Trophoblast cell (in vitro differentiated cells and primary cell): ENCODE data around the gene LMF1.

ENCODE experiments used
- DNase-seq, 2 donors: peaks; one replicate each; pipeline ENCODE4 v3.0.0-alpha.2; 2016
- H2AFZ ChIP-seq: 2 replicates; pipeline ENCODE4 v1.6.1; 2013; ENCODE audit warnings: low read length, moderate library complexity, mild to moderate bottlenecking; ENCODE audit not compliant: insufficient read depth, poor library complexity
- H2AK5ac ChIP-seq: 2 replicates; pipeline ENCODE4 v1.6.1; 2013; ENCODE audit warnings: mild to moderate bottlenecking, low read length
- H2BK120ac ChIP-seq: 2 replicates; pipeline ENCODE4 v1.6.1; 2013; ENCODE audit warnings: low read length, mild to moderate bottlenecking, moderate library complexity; ENCODE audit not compliant: insufficient read depth, poor library complexity
- H2BK12ac ChIP-seq: 2 replicates; pipeline ENCODE4 v1.6.1; 2013; ENCODE audit warnings: mild to moderate bottlenecking, low read length, moderate library complexity
- H2BK5ac ChIP-seq: 2 replicates; pipeline ENCODE4 v1.6.1; 2013; ENCODE audit warnings: low read length, low read depth, moderate library complexity, mild to moderate bottlenecking; ENCODE audit not compliant: poor library complexity
- H3K14ac ChIP-seq: 2 replicates; pipeline ENCODE4 v1.6.1; 2013; ENCODE audit warnings: mild to moderate bottlenecking, low read length
- H3K18ac ChIP-seq: 2 replicates; pipeline ENCODE4 v1.6.1; 2013; ENCODE audit warnings: mild to moderate bottlenecking, low read length
- H3K23ac ChIP-seq: 2 replicates; pipeline ENCODE4 v1.6.1; 2013; ENCODE audit warnings: low read length
- H3K27ac ChIP-seq: 2 replicates; pipeline ENCODE4 v1.5.1; 2013; ENCODE audit warnings: low read depth, mild to moderate bottlenecking, inconsistent platforms, low read length, moderate library complexity
- H3K27me3 ChIP-seq: 2 replicates; pipeline ENCODE4 v1.6.1; 2013; ENCODE audit warnings: inconsistent platforms, mild to moderate bottlenecking, low read length, moderate library complexity; ENCODE audit not compliant: insufficient read depth
- H3K36me3 ChIP-seq, 2 experiments: 1 replicate in 1 of 2; 2 replicates in 1 of 2; pipeline ENCODE4 v1.6.1; 2013; ENCODE audit warnings: low read length in 2 of 2, mild to moderate bottlenecking in 2 of 2, moderate library complexity in 1 of 2; ENCODE audit not compliant: insufficient read depth in 2 of 2, control insufficient read depth in 1 of 2
- H3K4ac ChIP-seq: 2 replicates; pipeline ENCODE4 v1.6.1; 2013; ENCODE audit warnings: low read depth, mild to moderate bottlenecking, low read length, moderate library complexity
- H3K4me1 ChIP-seq, 2 experiments: 1 replicate in 1 of 2; 2 replicates in 1 of 2; pipeline ENCODE4 v1.6.1; 2013; ENCODE audit warnings: low read length in 2 of 2, mild to moderate bottlenecking in 2 of 2, moderate library complexity in 1 of 2; ENCODE audit not compliant: insufficient read depth in 2 of 2, control insufficient read depth in 1 of 2
- H3K4me2 ChIP-seq: 2 replicates; pipeline ENCODE4 v1.6.1; 2013; ENCODE audit warnings: inconsistent platforms, mild to moderate bottlenecking, low read length, moderate library complexity
- H3K4me3 ChIP-seq: 2 replicates; pipeline ENCODE4 v1.5.1; 2013; ENCODE audit warnings: mild to moderate bottlenecking, low read depth, low read length, inconsistent platforms
- H3K79me1 ChIP-seq: one replicate; pipeline ENCODE4 v1.6.1; 2013; ENCODE audit warnings: low read length
- H3K79me2 ChIP-seq: 2 replicates; pipeline ENCODE4 v1.6.1; 2013; ENCODE audit warnings: low read length, mild to moderate bottlenecking; ENCODE audit not compliant: control insufficient read depth, insufficient read depth, poor library complexity
- H3K9ac ChIP-seq: 2 replicates; pipeline ENCODE4 v1.6.1; 2013; ENCODE audit warnings: mild to moderate bottlenecking, low read length
- H3K9me3 ChIP-seq: 2 replicates; pipeline ENCODE4 v1.6.1; 2013; ENCODE audit warnings: low read depth, mild to moderate bottlenecking, control low read depth, inconsistent platforms, low read length; ENCODE audit not compliant: insufficient read depth
- H4K12ac ChIP-seq: 2 replicates; pipeline ENCODE4 v1.6.1; 2013; ENCODE audit warnings: low read depth, mild to moderate bottlenecking, low read length, moderate library complexity
- H4K8ac ChIP-seq: 2 replicates; pipeline ENCODE4 v1.6.1; 2013; ENCODE audit warnings: low read depth, mild to moderate bottlenecking, low read length, moderate library complexity
- H4K91ac ChIP-seq: one replicate; pipeline ENCODE4 v1.6.1; 2013; ENCODE audit warnings: low read depth, mild to moderate bottlenecking, low read length, moderate library complexity
- WGBS: extraction: QIAGEN DNeasy Blood & Tissue Kit; methylation state at CpG from one replicate; pipeline ENCODE4 v1.1.7; 2013; ENCODE audit warnings: missing lambda C conversion rate; ENCODE audit not compliant: insufficient read length, insufficient coverage; ENCODE audit errors: extremely low coverage; 5-methylcytosine and 5-hydroxymethylcytosine counted together

The LMF1 gene

GRCh38 chr16:887846-888245 lies 82.9 kb downstream of the LMF1 start:
- H3K36me3 ChIP-seq, result peaks cover 0 to 2% of the 10 kb centered on the region in 2 experiments

GRCh38 chr16:886802-887731 lies 83.7 kb downstream of the LMF1 start:
- Histone ChIP-seq H3K4ac (no peak overlapping the region), H3K18ac (no peak overlapping the region), H4K8ac (no peak overlapping the region), H3K4me3 (no peak overlapping the region), H3K79me2 (no peaks in the 10 kb centered on the region), H3K27ac (no peak overlapping the region), H3K9me3 (peaks cover 18% of the 10 kb centered on the region), H3K4me1 (peaks cover 2 to 5% of the 10 kb centered on the region in 2 experiments), H3K9ac (no peak overlapping the region), H3K79me1 (no peaks in the 10 kb centered on the region), H2AK5ac (no peak overlapping the region), H3K27me3 (no peaks in the 10 kb centered on the region), H2BK120ac (no peak overlapping the region), H2BK5ac (no peak overlapping the region), H2AFZ (no peak overlapping the region), H3K23ac (no peak overlapping the region), H3K14ac (no peak overlapping the region), H4K91ac (no peak overlapping the region), H4K12ac (no peak overlapping the region), H3K36me3 (peaks cover 0 to 2% of the 10 kb centered on the region in 2 experiments), H2BK12ac (no peak overlapping the region), H3K4me2 (no peak overlapping the region)
- no peak for DNase-seq
- no CpG with 5 or more reads among the region's 44 CpGs for WGBS

More at GRCh38 chr16:887846-888245, 82.9 kb downstream of the LMF1 start:
- Histone ChIP-seq H2BK120ac (no peak overlapping the region), H3K9me3 (peaks cover 13% of the 10 kb centered on the region), H3K4ac (no peak overlapping the region), H3K9ac (no peak overlapping the region), H4K91ac (no peak overlapping the region), H2AK5ac (no peak overlapping the region), H3K14ac (no peak overlapping the region), H3K4me2 (no peak overlapping the region), H3K18ac (no peak overlapping the region), H3K4me1 (peaks cover 2 to 5% of the 10 kb centered on the region in 2 experiments), H3K23ac (no peak overlapping the region), H3K79me1 (no peaks in the 10 kb centered on the region), H3K27me3 (no peaks in the 10 kb centered on the region), H3K4me3 (no peak overlapping the region), H3K79me2 (no peaks in the 10 kb centered on the region), H2AFZ (no peak overlapping the region), H3K27ac (no peak overlapping the region), H2BK12ac (no peak overlapping the region), H4K8ac (no peak overlapping the region), H4K12ac (no peak overlapping the region), H2BK5ac (no peak overlapping the region)
- WGBS, result no CpG with 5 or more reads among the region's 20 CpGs
- no peak for DNase-seq

- H4K91ac ChIP-seq, result no peak overlapping the region
- no peak overlapping the region for H3K23ac ChIP-seq
- H3K27me3 ChIP-seq, result no peaks in the 10 kb centered on the region
- H3K36me3 ChIP-seq, result no peaks in the 10 kb centered on the region
- no peak overlapping the region for H4K12ac ChIP-seq
- H3K4me3 ChIP-seq, result no peak overlapping the region
- WGBS, result no CpG with 5 or more reads among the region's 20 CpGs
- no peak overlapping the region for H3K9ac ChIP-seq
- H3K14ac ChIP-seq, result no peak overlapping the region
- peaks cover 17% of the 10 kb centered on the region for H3K9me3 ChIP-seq
- H2AK5ac ChIP-seq, result no peak overlapping the region
- H3K18ac ChIP-seq, result no peak overlapping the region
- H3K79me2 ChIP-seq, result no peaks in the 10 kb centered on the region
- peaks cover 2 to 5% of the 10 kb centered on the region in 2 experiments for H3K4me1 ChIP-seq
- H4K8ac ChIP-seq, result no peak overlapping the region
- no peak overlapping the region for H2BK5ac ChIP-seq
- H3K4me2 ChIP-seq, result no peak overlapping the region
- H2BK120ac ChIP-seq, result no peak overlapping the region
- no peak overlapping the region for H3K4ac ChIP-seq
- no peak overlapping the region for H2BK12ac ChIP-seq
- no peak for DNase-seq
- H3K79me1 ChIP-seq, result no peaks in the 10 kb centered on the region
- H3K27ac ChIP-seq, result no peak overlapping the region
- H2AFZ ChIP-seq, result no peak overlapping the region
These were observed 84.7 kb downstream of the LMF1 start for GRCh38 chr16:886084-886543.

GRCh38 chr16:885391-885790 lies 85.4 kb downstream of the LMF1 start:
- H3K18ac ChIP-seq, result no peak overlapping the region
- H2AFZ ChIP-seq, result no peak overlapping the region
- H3K9me3 ChIP-seq, result peaks cover 21% of the 10 kb centered on the region
- H3K9ac ChIP-seq, result no peak overlapping the region
- no CpG with 5 or more reads among the region's 11 CpGs for WGBS
- no peaks in the 10 kb centered on the region for H3K79me2 ChIP-seq
- H3K4me2 ChIP-seq, result peak overlapping the region; percentile 18
- no peaks in the 10 kb centered on the region for H3K36me3 ChIP-seq
- H4K12ac ChIP-seq, result no peak overlapping the region
- H4K8ac ChIP-seq, result no peak overlapping the region
- no peak overlapping the region for H4K91ac ChIP-seq
- H3K4me1 ChIP-seq, result peaks cover 2 to 5% of the 10 kb centered on the region in 2 experiments
- no peak for DNase-seq
- no peak overlapping the region for H3K14ac ChIP-seq
- no peak overlapping the region for H3K4me3 ChIP-seq
- no peaks in the 10 kb centered on the region for H3K27me3 ChIP-seq
- no peak overlapping the region for H2BK5ac ChIP-seq
- H2BK120ac ChIP-seq, result no peak overlapping the region
- no peaks in the 10 kb centered on the region for H3K79me1 ChIP-seq
- no peak overlapping the region for H2AK5ac ChIP-seq
- H3K23ac ChIP-seq, result no peak overlapping the region
- no peak overlapping the region for H3K4ac ChIP-seq
- H2BK12ac ChIP-seq, result no peak overlapping the region
- H3K27ac ChIP-seq, result no peak overlapping the region
